ENCODE measurements around the gene LRRC1. TPM values are rescaled to one million over a fixed set of nuclear protein-coding genes. Genes with fewer than 3 reads are reported as not detected.

The LRRC1 gene
- polyA plus RNA-seq, 1 donor (not counting 4 experiments of a cell fraction or from before 2014, with no cell fraction given), result 19.7 TPM

GRCh38 chr6:53845280-53846195 is 50.7 kb downstream of the LRRC1 start:
- no peak overlapping the region for H3K9ac ChIP-seq (ENCODE audit: control insufficient read depth, extremely low read depth, insufficient read depth, low read length)
- H3K4me2 ChIP-seq (ENCODE audit: control insufficient read depth, extremely low read depth, insufficient read depth, low read depth, low read length), result no peak overlapping the region
- peaks cover 0 to 6% of the 10 kb centered on the region in 2 experiments for H3K36me3 ChIP-seq (ENCODE audit: control insufficient read depth in 2 of 2, extremely low read depth in 1 of 2, insufficient read depth in 2 of 2, low read length in 2 of 2)
- H3K79me2 ChIP-seq (ENCODE audit: control insufficient read depth, insufficient read depth, low read length), result peaks cover 49% of the 10 kb centered on the region
- H3K27me3 ChIP-seq (ENCODE audit: control insufficient read depth, extremely low read depth, insufficient read depth, low read length), result no peaks in the 10 kb centered on the region
- no peak overlapping the region for H3K4me3 ChIP-seq (ENCODE audit: control insufficient read depth in 2 of 3, extremely low read depth in 1 of 3, insufficient read depth in 2 of 3, low read depth in 1 of 3, low read length in 3 of 3)
- H3K27ac ChIP-seq (ENCODE audit: control insufficient read depth, insufficient read depth, low read length), result no peak overlapping the region
- no peaks in the 10 kb centered on the region for H3K9me3 ChIP-seq (ENCODE audit: control insufficient read depth, low read depth, low read length)
- DNase-seq (ENCODE audit: low read depth, low spot score) (no peak), FAIRE-seq (no peak)
- no peaks in the 10 kb centered on the region for H3K9me1 ChIP-seq (ENCODE audit: control insufficient read depth, extremely low read depth, insufficient read depth, low read length)
- TF ChIP-seq CTCF (optimal IDR thresholded peaks at IDR 0.05 in 1 of 3, IDR thresholded peaks at IDR 0.05 in 1 of 3, conservative IDR thresholded peaks at IDR 0.05 in 1 of 3; ENCODE audit: extremely low read depth in 1 of 3, insufficient read depth in 2 of 3, low read length in 3 of 3) (no peak), EZH2 (IDR thresholded peaks at IDR 0.05; ENCODE audit: low read length) (no peak)
- no peaks in the 10 kb centered on the region for H3K4me1 ChIP-seq (ENCODE audit: control insufficient read depth, extremely low read depth, insufficient read depth, low read length)
- no peak overlapping the region for H2AFZ ChIP-seq (ENCODE audit: control insufficient read depth, low read length)
- dilution Hi-C loops (cut with MboI; ENCODE audit: extremely low pct_ligation_motif_present, low sequenced_read_pairs), result no loop called here
- no peaks in the 10 kb centered on the region for H4K20me1 ChIP-seq (ENCODE audit: control insufficient read depth, extremely low read depth, insufficient read depth, low read length)

- FAIRE-seq, result no peak
- TF ChIP-seq EZH2 (IDR thresholded peaks at IDR 0.05; ENCODE audit: low read length) (no peak), CTCF (optimal IDR thresholded peaks at IDR 0.05 in 1 of 3, IDR thresholded peaks at IDR 0.05 in 1 of 3, conservative IDR thresholded peaks at IDR 0.05 in 1 of 3; ENCODE audit: extremely low read depth in 1 of 3, insufficient read depth in 2 of 3, low read length in 3 of 3) (no peak)
Measured at GRCh38 chr6:53846250-53846649, 51.4 kb downstream of the LRRC1 start.

More at GRCh38 chr6:53846250-53846649, 51.4 kb downstream of the LRRC1 start:
- Histone ChIP-seq H2AFZ (ENCODE audit: control insufficient read depth, low read length) (no peak overlapping the region), H3K4me1 (ENCODE audit: control insufficient read depth, extremely low read depth, insufficient read depth, low read length) (no peaks in the 10 kb centered on the region), H3K9me3 (ENCODE audit: control insufficient read depth, low read depth, low read length) (no peaks in the 10 kb centered on the region), H3K27ac (ENCODE audit: control insufficient read depth, insufficient read depth, low read length) (no peak overlapping the region), H3K9ac (ENCODE audit: control insufficient read depth, extremely low read depth, insufficient read depth, low read length) (no peak overlapping the region), H3K36me3 (ENCODE audit: control insufficient read depth in 2 of 2, extremely low read depth in 1 of 2, insufficient read depth in 2 of 2, low read length in 2 of 2) (peaks cover 0 to 6% of the 10 kb centered on the region in 2 experiments), H3K27me3 (ENCODE audit: control insufficient read depth, extremely low read depth, insufficient read depth, low read length) (no peaks in the 10 kb centered on the region), H3K79me2 (ENCODE audit: control insufficient read depth, insufficient read depth, low read length) (peaks cover 47% of the 10 kb centered on the region), H3K4me2 (ENCODE audit: control insufficient read depth, extremely low read depth, insufficient read depth, low read depth, low read length) (no peak overlapping the region), H3K4me3 (ENCODE audit: control insufficient read depth in 2 of 3, extremely low read depth in 1 of 3, insufficient read depth in 2 of 3, low read depth in 1 of 3, low read length in 3 of 3) (no peak overlapping the region), H4K20me1 (ENCODE audit: control insufficient read depth, extremely low read depth, insufficient read depth, low read length) (no peaks in the 10 kb centered on the region), H3K9me1 (ENCODE audit: control insufficient read depth, extremely low read depth, insufficient read depth, low read length) (no peaks in the 10 kb centered on the region)
- DNase-seq (ENCODE audit: low read depth, low spot score), result no peak
- dilution Hi-C loops (cut with MboI; ENCODE audit: extremely low pct_ligation_motif_present, low sequenced_read_pairs), result no loop called here

Data from keratinocyte (primary cell).